ENCODE data around the gene WNT2B. TPM values are rescaled to one million over a fixed set of nuclear protein-coding genes. Genes with fewer than 3 reads are reported as not detected.

Gene WNT2B
- polyA plus RNA-seq, 1 of the 3 experiments (the other 2 are of a cell fraction) = 4.3 TPM

DNA sequence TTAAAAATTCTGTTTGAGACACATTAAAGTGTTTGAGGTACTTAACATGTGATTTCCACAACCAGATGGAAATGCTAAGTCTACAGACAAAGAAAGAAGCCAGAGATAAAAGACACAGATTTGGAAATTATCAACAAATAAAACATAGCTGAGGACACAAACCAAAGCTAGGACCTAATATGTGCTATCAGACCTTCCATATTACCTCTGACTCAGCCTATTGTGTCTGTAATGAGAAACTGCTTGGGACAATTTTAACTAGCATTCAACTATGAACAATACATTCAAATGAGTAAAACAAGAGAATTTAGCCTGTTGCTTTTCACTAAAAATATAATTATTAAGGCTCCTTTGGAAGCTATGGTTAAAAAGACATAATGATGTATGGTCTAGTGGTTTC lies 54.6 kb downstream of the WNT2B start:
- ChIA-PET CTCF (no interaction called here), POLR2A (no interaction called here)
- DNase-seq = no peak
- Histone ChIP-seq H3K27ac (ENCODE audit: low read depth in 2 of 2, low read length in 1 of 2) (no peak overlapping the region), H3K27me3 (ENCODE audit: insufficient read depth) (no peaks in the 10 kb centered on the region), H4K20me1 (ENCODE audit: insufficient read depth) (no peaks in the 10 kb centered on the region), H3K4me2 (no peak overlapping the region), H3K9me2 (no peaks in the 10 kb centered on the region), H3K9ac (no peak overlapping the region), H3K79me2 (ENCODE audit: insufficient read depth) (no peaks in the 10 kb centered on the region), H3K4me1 (ENCODE audit: control insufficient read depth in 1 of 2, insufficient read depth in 2 of 2, low read depth in 1 of 2, low read length in 1 of 2) (no peaks in the 10 kb centered on the region), H3K36me3 (replicated peaks in 1 of 2; ENCODE audit: control insufficient read depth in 1 of 2, insufficient read depth in 2 of 2, low read length in 1 of 2) (peaks cover 24 to 38% of the 10 kb centered on the region in 2 experiments), H2AFZ (ENCODE audit: low read depth) (no peak overlapping the region), H3K4me3 (ENCODE audit: low read depth in 2 of 2, low read length in 1 of 2) (no peak overlapping the region), H3F3A (replicated peaks; ENCODE audit: insufficient read depth) (peaks cover 7% of the 10 kb centered on the region), H3K9me3 (no peaks in the 10 kb centered on the region)
- TF ChIP-seq RCOR1 (IDR thresholded peaks at IDR 0.05; ENCODE audit: low read length) (no peak), FOSL2 (IDR thresholded peaks at IDR 0.05; ENCODE audit: borderline replicate concordance, low read depth) (no peak), JUND (IDR thresholded peaks at IDR 0.05) (no peak), RFX5 (IDR thresholded peaks at IDR 0.05; ENCODE audit: low read length) (no peak), SIN3A (IDR thresholded peaks at IDR 0.05; ENCODE audit: borderline replicate concordance, low read depth, low read length) (no peak), CHD2 (IDR thresholded peaks at IDR 0.05; ENCODE audit: low read length, partially characterized antibody) (no peak), MEF2A (IDR thresholded peaks at IDR 0.05; ENCODE audit: borderline replicate concordance, low read depth) (no peak), TEAD4 (IDR thresholded peaks at IDR 0.05; ENCODE audit: borderline replicate concordance, insufficient read depth) (no peak), EZH2phosphoT487 (IDR thresholded peaks at IDR 0.05; ENCODE audit: borderline replicate concordance, low read depth) (no peak), SMC3 (IDR thresholded peaks at IDR 0.05; ENCODE audit: low read depth, low read length) (no peak), TAF1 (IDR thresholded peaks at IDR 0.05; ENCODE audit: borderline replicate concordance, low read depth, low read length) (no peak)
- TF ChIP-seq, protein P1, sequence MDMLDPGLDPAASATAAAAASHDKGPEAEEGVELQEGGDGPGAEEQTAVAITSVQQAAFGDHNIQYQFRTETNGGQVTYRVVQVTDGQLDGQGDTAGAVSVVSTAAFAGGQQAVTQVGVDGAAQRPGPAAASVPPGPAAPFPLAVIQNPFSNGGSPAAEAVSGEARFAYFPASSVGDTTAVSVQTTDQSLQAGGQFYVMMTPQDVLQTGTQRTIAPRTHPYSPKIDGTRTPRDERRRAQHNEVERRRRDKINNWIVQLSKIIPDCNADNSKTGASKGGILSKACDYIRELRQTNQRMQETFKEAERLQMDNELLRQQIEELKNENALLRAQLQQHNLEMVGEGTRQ (IDR thresholded peaks at IDR 0.05; ENCODE audit: borderline replicate concordance, low read depth, low read length) = no peak
- TF ChIP-seq, protein P2, sequence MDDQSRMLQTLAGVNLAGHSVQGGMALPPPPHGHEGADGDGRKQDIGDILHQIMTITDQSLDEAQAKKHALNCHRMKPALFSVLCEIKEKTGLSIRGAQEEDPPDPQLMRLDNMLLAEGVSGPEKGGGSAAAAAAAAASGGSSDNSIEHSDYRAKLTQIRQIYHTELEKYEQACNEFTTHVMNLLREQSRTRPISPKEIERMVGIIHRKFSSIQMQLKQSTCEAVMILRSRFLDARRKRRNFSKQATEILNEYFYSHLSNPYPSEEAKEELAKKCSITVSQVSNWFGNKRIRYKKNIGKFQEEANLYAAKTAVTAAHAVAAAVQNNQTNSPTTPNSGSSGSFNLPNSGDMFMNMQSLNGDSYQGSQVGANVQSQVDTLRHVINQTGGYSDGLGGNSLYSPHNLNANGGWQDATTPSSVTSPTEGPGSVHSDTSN (IDR thresholded peaks at IDR 0.05) = no peak

DNA sequence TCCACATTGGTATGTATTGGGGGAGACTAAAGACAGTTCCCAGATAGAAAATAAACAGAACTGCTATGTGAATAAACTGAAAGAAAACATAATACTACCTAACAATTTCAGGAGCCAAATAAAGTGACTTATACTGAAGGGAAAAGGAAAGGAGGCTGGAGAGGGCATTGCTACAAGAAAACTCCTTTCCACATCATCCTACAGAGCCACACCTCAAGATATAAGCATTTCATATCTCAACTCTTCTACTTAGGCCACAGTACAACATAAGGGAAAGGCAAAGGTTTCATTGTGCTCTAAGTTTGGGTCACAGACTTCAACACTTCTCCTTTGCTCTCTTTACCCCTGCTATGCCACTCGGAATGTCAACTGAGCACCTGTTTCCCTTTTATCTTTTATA lies 55.3 kb downstream of the WNT2B start:
- ChIA-PET CTCF (no interaction called here), POLR2A (no interaction called here)
- Histone ChIP-seq H3K4me1 (ENCODE audit: control insufficient read depth in 1 of 2, insufficient read depth in 2 of 2, low read depth in 1 of 2, low read length in 1 of 2) (no peaks in the 10 kb centered on the region), H3K4me2 (no peak overlapping the region), H3K9me3 (no peaks in the 10 kb centered on the region), H3K9ac (no peak overlapping the region), H3K4me3 (ENCODE audit: low read depth in 2 of 2, low read length in 1 of 2) (no peak overlapping the region), H3F3A (replicated peaks; ENCODE audit: insufficient read depth) (peaks cover 7% of the 10 kb centered on the region), H3K27me3 (ENCODE audit: insufficient read depth) (no peaks in the 10 kb centered on the region), H3K9me2 (no peaks in the 10 kb centered on the region), H3K79me2 (ENCODE audit: insufficient read depth) (peaks cover 3% of the 10 kb centered on the region; the same call in 1 of the 2 replicates), H2AFZ (ENCODE audit: low read depth) (no peak overlapping the region), H4K20me1 (ENCODE audit: insufficient read depth) (no peaks in the 10 kb centered on the region), H3K27ac (ENCODE audit: low read depth in 2 of 2, low read length in 1 of 2) (no peak overlapping the region), H3K36me3 (replicated peaks in 1 of 2; ENCODE audit: control insufficient read depth in 1 of 2, insufficient read depth in 2 of 2, low read length in 1 of 2) (peaks cover 26 to 40% of the 10 kb centered on the region in 2 experiments)
- no peak for DNase-seq
- WGBS (ENCODE audit: low lambda C conversion rate) = 100% methylated on average over 1 of the region's 1 CpG
- TF ChIP-seq MEF2A (IDR thresholded peaks at IDR 0.05; ENCODE audit: borderline replicate concordance, low read depth) (no peak), EZH2phosphoT487 (IDR thresholded peaks at IDR 0.05; ENCODE audit: borderline replicate concordance, low read depth) (no peak), YY1 (IDR thresholded peaks at IDR 0.05; ENCODE audit: low read depth) (no peak), NRF1 (IDR thresholded peaks at IDR 0.05; ENCODE audit: low read depth, low read length) (no peak), EP300 (IDR thresholded peaks at IDR 0.05; ENCODE audit: borderline replicate concordance in 1 of 2, low read depth in 1 of 2, low read length in 1 of 2) (no peak), TCF12 (IDR thresholded peaks at IDR 0.05) (no peak), RXRA (IDR thresholded peaks at IDR 0.05; ENCODE audit: borderline replicate concordance, low read depth) (no peak), TEAD4 (IDR thresholded peaks at IDR 0.05; ENCODE audit: borderline replicate concordance, insufficient read depth) (no peak), MXI1 (IDR thresholded peaks at IDR 0.05; ENCODE audit: low read depth, low read length) (no peak), FOSL2 (IDR thresholded peaks at IDR 0.05; ENCODE audit: borderline replicate concordance, low read depth) (no peak), FOXJ3 (CRISPR knock-in tag; IDR thresholded peaks at IDR 0.05) (no peak), ELF1 (IDR thresholded peaks at IDR 0.05) (no peak)
- TF ChIP-seq, protein P3, sequence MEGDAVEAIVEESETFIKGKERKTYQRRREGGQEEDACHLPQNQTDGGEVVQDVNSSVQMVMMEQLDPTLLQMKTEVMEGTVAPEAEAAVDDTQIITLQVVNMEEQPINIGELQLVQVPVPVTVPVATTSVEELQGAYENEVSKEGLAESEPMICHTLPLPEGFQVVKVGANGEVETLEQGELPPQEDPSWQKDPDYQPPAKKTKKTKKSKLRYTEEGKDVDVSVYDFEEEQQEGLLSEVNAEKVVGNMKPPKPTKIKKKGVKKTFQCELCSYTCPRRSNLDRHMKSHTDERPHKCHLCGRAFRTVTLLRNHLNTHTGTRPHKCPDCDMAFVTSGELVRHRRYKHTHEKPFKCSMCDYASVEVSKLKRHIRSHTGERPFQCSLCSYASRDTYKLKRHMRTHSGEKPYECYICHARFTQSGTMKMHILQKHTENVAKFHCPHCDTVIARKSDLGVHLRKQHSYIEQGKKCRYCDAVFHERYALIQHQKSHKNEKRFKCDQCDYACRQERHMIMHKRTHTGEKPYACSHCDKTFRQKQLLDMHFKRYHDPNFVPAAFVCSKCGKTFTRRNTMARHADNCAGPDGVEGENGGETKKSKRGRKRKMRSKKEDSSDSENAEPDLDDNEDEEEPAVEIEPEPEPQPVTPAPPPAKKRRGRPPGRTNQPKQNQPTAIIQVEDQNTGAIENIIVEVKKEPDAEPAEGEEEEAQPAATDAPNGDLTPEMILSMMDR (IDR thresholded peaks at IDR 0.05) = no peak
- TF ChIP-seq, protein P1 (IDR thresholded peaks at IDR 0.05; ENCODE audit: borderline replicate concordance, low read depth, low read length) = no peak
- TF ChIP-seq, protein P4, sequence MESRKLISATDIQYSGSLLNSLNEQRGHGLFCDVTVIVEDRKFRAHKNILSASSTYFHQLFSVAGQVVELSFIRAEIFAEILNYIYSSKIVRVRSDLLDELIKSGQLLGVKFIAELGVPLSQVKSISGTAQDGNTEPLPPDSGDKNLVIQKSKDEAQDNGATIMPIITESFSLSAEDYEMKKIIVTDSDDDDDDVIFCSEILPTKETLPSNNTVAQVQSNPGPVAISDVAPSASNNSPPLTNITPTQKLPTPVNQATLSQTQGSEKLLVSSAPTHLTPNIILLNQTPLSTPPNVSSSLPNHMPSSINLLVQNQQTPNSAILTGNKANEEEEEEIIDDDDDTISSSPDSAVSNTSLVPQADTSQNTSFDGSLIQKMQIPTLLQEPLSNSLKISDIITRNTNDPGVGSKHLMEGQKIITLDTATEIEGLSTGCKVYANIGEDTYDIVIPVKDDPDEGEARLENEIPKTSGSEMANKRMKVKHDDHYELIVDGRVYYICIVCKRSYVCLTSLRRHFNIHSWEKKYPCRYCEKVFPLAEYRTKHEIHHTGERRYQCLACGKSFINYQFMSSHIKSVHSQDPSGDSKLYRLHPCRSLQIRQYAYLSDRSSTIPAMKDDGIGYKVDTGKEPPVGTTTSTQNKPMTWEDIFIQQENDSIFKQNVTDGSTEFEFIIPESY (IDR thresholded peaks at IDR 0.05; ENCODE audit: borderline replicate concordance, low read depth) = no peak
